ENCODE measurements around the gene SGSM2. TPM values are rescaled to one million over a fixed set of nuclear protein-coding genes. Genes with fewer than 3 reads are reported as not detected.
A peak's percentile ranks its signal among the peaks of the same experiment; 100 is the strongest.

Gene SGSM2
- total and polyA plus RNA-seq, 2 of the 13 experiments (the other 11 are each of a cell fraction or from before 2014, with no cell fraction given) = 30.4 to 51.3 TPM

GRCh38 chr17:2401426-2402221, 64.3 kb downstream of the SGSM2 start (continued):
- no peak for TF ChIP-seq ARID3A (IDR thresholded peaks at IDR 0.05; ENCODE audit: low read depth, low read length)
- TF ChIP-seq, protein P1, sequence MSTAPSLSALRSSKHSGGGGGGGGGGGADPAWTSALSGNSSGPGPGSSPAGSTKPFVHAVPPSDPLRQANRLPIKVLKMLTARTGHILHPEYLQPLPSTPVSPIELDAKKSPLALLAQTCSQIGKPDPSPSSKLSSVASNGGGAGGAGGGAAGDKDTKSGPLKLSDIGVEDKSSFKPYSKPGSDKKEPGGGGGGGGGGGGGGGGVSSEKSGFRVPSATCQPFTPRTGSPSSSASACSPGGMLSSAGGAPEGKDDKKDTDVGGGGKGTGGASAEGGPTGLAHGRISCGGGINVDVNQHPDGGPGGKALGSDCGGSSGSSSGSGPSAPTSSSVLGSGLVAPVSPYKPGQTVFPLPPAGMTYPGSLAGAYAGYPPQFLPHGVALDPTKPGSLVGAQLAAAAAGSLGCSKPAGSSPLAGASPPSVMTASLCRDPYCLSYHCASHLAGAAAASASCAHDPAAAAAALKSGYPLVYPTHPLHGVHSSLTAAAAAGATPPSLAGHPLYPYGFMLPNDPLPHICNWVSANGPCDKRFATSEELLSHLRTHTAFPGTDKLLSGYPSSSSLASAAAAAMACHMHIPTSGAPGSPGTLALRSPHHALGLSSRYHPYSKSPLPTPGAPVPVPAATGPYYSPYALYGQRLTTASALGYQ (CRISPR knock-in tag; IDR thresholded peaks at IDR 0.05) = 0 out of 2 replicates have a peak, but pooled peaks have one; percentile 19
- TF ChIP-seq ZNF839 (CRISPR knock-in tag; IDR thresholded peaks at IDR 0.05; ENCODE audit: borderline replicate concordance) = no peak; the same call in 1 of the 2 replicates
- no peak for TF ChIP-seq ZNF816 (CRISPR knock-in tag; IDR thresholded peaks at IDR 0.05; ENCODE audit: borderline replicate concordance)
- no peak for TF ChIP-seq ZSCAN29 (CRISPR knock-in tag; conservative IDR thresholded peaks at IDR 0.05)
- no peak for TF ChIP-seq KMT2A (CRISPR knock-in tag; IDR thresholded peaks at IDR 0.05)
- TF ChIP-seq XBP1 (CRISPR knock-in tag; IDR thresholded peaks at IDR 0.05) = no peak
- TF ChIP-seq LBX2 (CRISPR knock-in tag; IDR thresholded peaks at IDR 0.05; ENCODE audit: borderline replicate concordance) = no peak; the same call in 1 of the 2 replicates
- TF ChIP-seq ISX (CRISPR knock-in tag; conservative IDR thresholded peaks at IDR 0.05) = no peak
- TF ChIP-seq SSRP1 (CRISPR knock-in tag; IDR thresholded peaks at IDR 0.05) = no peak
- TF ChIP-seq PAWR (CRISPR knock-in tag; IDR thresholded peaks at IDR 0.05; ENCODE audit: borderline replicate concordance) = no peak
- peak; percentile 37; the same call in 1 of the 2 replicates for TF ChIP-seq IRF2 (CRISPR knock-in tag; IDR thresholded peaks at IDR 0.05)
- TF ChIP-seq GLMP (CRISPR knock-in tag; IDR thresholded peaks at IDR 0.05; ENCODE audit: borderline replicate concordance) = no peak
- TF ChIP-seq DRAP1 (CRISPR knock-in tag; IDR thresholded peaks at IDR 0.05) = 0 out of 2 replicates have a peak, but pooled peaks have one; percentile 26
- TF ChIP-seq MBD4 (IDR thresholded peaks at IDR 0.05; ENCODE audit: borderline replicate concordance, low read length) = no peak
- TF ChIP-seq HNRNPL (IDR thresholded peaks at IDR 0.05; ENCODE audit: low read depth, low read length) = 0 out of 2 replicates have a peak, but pooled peaks have one; percentile 43
- no peak for TF ChIP-seq SETDB1 (CRISPR knock-in tag; IDR thresholded peaks at IDR 0.05; ENCODE audit: borderline replicate concordance)
- TF ChIP-seq HNRNPLL (IDR thresholded peaks at IDR 0.05; ENCODE audit: low read depth, low read length, poor library complexity, severe bottlenecking) = peak; percentile 82
- TF ChIP-seq ZNF782 (CRISPR knock-in tag; IDR thresholded peaks at IDR 0.05; ENCODE audit: borderline replicate concordance) = no peak
- peak; percentile 97 for TF ChIP-seq RBM39 (IDR thresholded peaks at IDR 0.05; ENCODE audit: low read depth, low read length, poor library complexity, severe bottlenecking)
- TF ChIP-seq EP300 (IDR thresholded peaks at IDR 0.05; ENCODE audit: low read depth in 2 of 2, low read length in 2 of 2) = no peak
- no peak for TF ChIP-seq EP300 (CRISPR knock-in tag; IDR thresholded peaks at IDR 0.05; ENCODE audit: borderline replicate concordance)
- TF ChIP-seq KDM1A (CRISPR knock-in tag; IDR thresholded peaks at IDR 0.05) = no peak
- no peak for TF ChIP-seq CENPBD1 (CRISPR knock-in tag; IDR thresholded peaks at IDR 0.05; ENCODE audit: borderline replicate concordance, low read depth)

Measured in HepG2 (cell line).